HG02642 (cell line): ENCODE results near the gene ZNF423.

Experiments used
- ATAC-seq: cut with Tn5 transposase; IDR thresholded peaks from one replicate; pipeline ENCODE4 v1.9.1; 2021; ENCODE audit warnings: mild to moderate bottlenecking; ENCODE audit not compliant: unreplicated experiment, poor library complexity

The ZNF423 gene

GRCh38 chr16:49473131-49473530 is 382.8 kb downstream of the ZNF423 start:
- no peak for ATAC-seq

GRCh38 chr16:49472598-49472997 is 383.3 kb downstream of the ZNF423 start:
- ATAC-seq, result no peak

- no peak for ATAC-seq
Observed at GRCh38 chr16:49471038-49471727, 384.7 kb downstream of the ZNF423 start.

GRCh38 chr16:49470513-49470991 is 385.4 kb downstream of the ZNF423 start:
- no peak for ATAC-seq

GRCh38 chr16:49469930-49470451 is 385.9 kb downstream of the ZNF423 start:
- no peak for ATAC-seq

- no peak for ATAC-seq
Observed at GRCh38 chr16:49469311-49469670, 386.6 kb downstream of the ZNF423 start.

- no peak for ATAC-seq
Observed at GRCh38 chr16:49468611-49469310, 387.2 kb downstream of the ZNF423 start.

GRCh38 chr16:49467540-49468372 is 388.2 kb downstream of the ZNF423 start:
- ATAC-seq, result no peak

GRCh38 chr16:49466881-49467280 is 389.0 kb downstream of the ZNF423 start:
- ATAC-seq, result no peak

GRCh38 chr16:49466529-49466831 is 389.4 kb downstream of the ZNF423 start:
- ATAC-seq, result no peak

- ATAC-seq, result no peak
Observed at GRCh38 chr16:49465661-49466528, 390.0 kb downstream of the ZNF423 start.

GRCh38 chr16:49464877-49465504 is 390.9 kb downstream of the ZNF423 start:
- no peak for ATAC-seq

- ATAC-seq, result no peak
Observed at GRCh38 chr16:49464093-49464492, 391.8 kb downstream of the ZNF423 start.

- ATAC-seq, result peak; percentile 89
Observed at GRCh38 chr16:49463529-49463928, 392.4 kb downstream of the ZNF423 start.

GRCh38 chr16:49462989-49463371 is 392.9 kb downstream of the ZNF423 start:
- ATAC-seq, result peak; percentile 10

GRCh38 chr16:49462362-49462988 is 393.4 kb downstream of the ZNF423 start:
- no peak for ATAC-seq

GRCh38 chr16:49461517-49461951 is 394.4 kb downstream of the ZNF423 start:
- no peak for ATAC-seq

- no peak for ATAC-seq
Observed at GRCh38 chr16:49460786-49461470, 395.0 kb downstream of the ZNF423 start.
